ENCODE data around the gene ARID1B. TPM values are rescaled to one million over a fixed set of nuclear protein-coding genes. Genes with fewer than 3 reads are reported as not detected.

Gene ARID1B
- total RNA-seq, 4 donors from 2014 or later, result 25.2 to 103 (median 59.5) TPM

DNA sequence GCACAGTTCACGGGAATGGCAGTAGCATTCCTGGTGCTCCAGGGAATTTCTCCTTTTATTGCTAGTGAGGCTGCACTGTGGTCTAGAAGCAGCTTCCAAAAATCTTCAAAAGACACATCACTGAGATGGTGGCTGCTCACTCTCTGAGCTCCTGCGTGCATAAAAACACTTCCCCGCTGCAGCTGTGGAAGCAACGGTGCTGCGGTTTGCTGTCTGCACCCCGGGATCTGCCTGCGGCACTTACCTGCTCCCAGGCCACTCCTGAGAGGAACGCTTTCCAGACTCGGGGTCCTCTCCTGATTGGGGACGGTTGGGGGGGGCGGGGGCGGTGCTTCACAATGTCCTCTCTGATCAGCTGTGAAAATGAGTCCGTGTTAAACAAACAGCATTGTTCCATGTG lies 468.3 kb downstream of the ARID1B start:
- no peaks in the 10 kb centered on the region for H3K36me3 ChIP-seq
- H3K27me3 ChIP-seq, result no peaks in the 10 kb centered on the region
- H3K27ac ChIP-seq, result peak overlapping the region in 1 of 4 donors; percentile 59
- no peak for TF ChIP-seq POLR2A (IDR thresholded peaks at IDR 0.05)
- TF ChIP-seq, protein P1, sequence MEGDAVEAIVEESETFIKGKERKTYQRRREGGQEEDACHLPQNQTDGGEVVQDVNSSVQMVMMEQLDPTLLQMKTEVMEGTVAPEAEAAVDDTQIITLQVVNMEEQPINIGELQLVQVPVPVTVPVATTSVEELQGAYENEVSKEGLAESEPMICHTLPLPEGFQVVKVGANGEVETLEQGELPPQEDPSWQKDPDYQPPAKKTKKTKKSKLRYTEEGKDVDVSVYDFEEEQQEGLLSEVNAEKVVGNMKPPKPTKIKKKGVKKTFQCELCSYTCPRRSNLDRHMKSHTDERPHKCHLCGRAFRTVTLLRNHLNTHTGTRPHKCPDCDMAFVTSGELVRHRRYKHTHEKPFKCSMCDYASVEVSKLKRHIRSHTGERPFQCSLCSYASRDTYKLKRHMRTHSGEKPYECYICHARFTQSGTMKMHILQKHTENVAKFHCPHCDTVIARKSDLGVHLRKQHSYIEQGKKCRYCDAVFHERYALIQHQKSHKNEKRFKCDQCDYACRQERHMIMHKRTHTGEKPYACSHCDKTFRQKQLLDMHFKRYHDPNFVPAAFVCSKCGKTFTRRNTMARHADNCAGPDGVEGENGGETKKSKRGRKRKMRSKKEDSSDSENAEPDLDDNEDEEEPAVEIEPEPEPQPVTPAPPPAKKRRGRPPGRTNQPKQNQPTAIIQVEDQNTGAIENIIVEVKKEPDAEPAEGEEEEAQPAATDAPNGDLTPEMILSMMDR (IDR thresholded peaks at IDR 0.05), result no peak
- intact Hi-C loops (cut with DNase I), result no loop called here
- DNase-seq, result no peak
- no peak overlapping the region for H3K4me3 ChIP-seq
- H3K9me3 ChIP-seq, result peaks cover 0 to 3% (median 0%) of the 10 kb centered on the region in 3 donors
- WGBS, 2 donors, result 63 to 65% methylated on average over 1 to 12 of the region's 13 CpGs
- peaks cover 28 to 59% (median 30%) of the 10 kb centered on the region in 3 donors for H3K4me1 ChIP-seq

GRCh38 chr6:157246048-157246630 lies 469.0 kb downstream of the ARID1B start:
- H3K27me3 ChIP-seq, result no peaks in the 10 kb centered on the region
- 83 to 91% methylated on average over 10 to 16 of the region's 21 CpGs for WGBS, 2 donors

DNA sequence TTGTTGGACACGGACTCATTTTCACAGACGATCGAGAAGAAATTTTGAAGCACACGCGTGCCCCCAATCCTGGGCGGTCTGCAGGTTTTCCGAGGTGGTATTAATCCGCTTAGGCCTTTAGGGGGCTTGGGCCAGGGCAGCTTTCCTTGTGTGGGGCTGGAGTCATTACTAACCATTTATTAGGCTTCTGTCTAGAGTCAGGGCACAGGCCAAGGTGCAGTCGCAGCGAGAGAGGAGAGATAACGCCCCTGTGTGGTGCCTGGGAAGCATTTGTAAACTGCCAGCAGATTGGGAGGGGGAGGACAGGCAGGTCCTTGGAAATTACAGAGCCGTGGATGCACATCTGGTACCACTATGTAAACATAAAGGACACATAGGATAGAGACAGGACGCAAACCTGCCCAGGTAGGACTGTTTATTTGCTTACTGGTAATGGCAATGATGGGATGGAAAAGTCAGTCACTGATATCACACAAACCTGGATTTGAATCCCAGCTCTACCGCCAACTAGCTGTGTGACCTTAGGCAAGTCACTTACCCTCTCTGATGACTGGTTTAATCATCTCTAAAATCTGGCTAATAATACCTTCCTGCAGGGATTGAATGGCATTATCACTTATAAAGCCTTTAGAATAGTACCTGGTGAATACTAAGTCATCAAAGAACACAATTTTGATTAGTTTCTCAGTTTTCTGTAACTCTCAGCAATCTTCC lies 469.8 kb downstream of the ARID1B start:
- Histone ChIP-seq H3K36me3 (no peaks in the 10 kb centered on the region), H3K4me3 (no peak overlapping the region), H3K27ac (peak overlapping the region in 1 of 4 donors; percentile 59), H3K4me1 (peaks cover 17 to 44% (median 19%) of the 10 kb centered on the region in 3 donors), H3K9me3 (peaks cover 0 to 3% (median 0%) of the 10 kb centered on the region in 3 donors), H3K27me3 (no peaks in the 10 kb centered on the region)
- WGBS, 2 donors, result 89% methylated on average over 14 of the region's 14 CpGs
- TF ChIP-seq, protein P1 (IDR thresholded peaks at IDR 0.05), result no peak
- TF ChIP-seq POLR2A (IDR thresholded peaks at IDR 0.05), result no peak
- DNase-seq, result no peak
- intact Hi-C loops (cut with DNase I), result no loop called here

More at GRCh38 chr6:157246048-157246630, 469.0 kb downstream of the ARID1B start:
- H3K4me3 ChIP-seq, result no peak overlapping the region
- H3K27ac ChIP-seq, result peak overlapping the region in 3 of 4 donors; percentile 16 to 59 (median 56)
- intact Hi-C loops (cut with DNase I), result no loop called here
- peaks cover 0 to 3% (median 0%) of the 10 kb centered on the region in 3 donors for H3K9me3 ChIP-seq
- TF ChIP-seq, protein P1 (IDR thresholded peaks at IDR 0.05), result no peak
- TF ChIP-seq POLR2A (IDR thresholded peaks at IDR 0.05), result no peak
- H3K4me1 ChIP-seq, result peaks cover 21 to 52% (median 23%) of the 10 kb centered on the region in 3 donors
- no peak for DNase-seq
- no peaks in the 10 kb centered on the region for H3K36me3 ChIP-seq

DNA sequence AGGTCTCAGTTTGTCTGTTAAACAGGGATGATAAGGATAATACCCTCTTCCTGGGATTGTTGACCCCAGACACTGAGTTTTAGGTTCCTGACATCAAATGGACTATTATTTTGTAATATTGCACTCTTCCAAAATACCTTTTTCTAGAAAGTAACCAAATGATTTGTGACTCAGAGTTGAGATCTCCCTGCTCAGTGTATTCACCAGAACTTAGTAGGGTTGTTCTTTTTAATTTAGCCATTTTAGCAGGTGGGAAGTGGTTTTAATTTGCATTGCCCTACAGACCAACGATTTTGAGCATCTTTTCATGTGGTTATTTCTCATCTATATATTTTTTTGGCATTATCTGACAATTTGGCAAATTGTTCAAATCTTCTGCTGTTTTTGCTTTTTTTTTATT lies 471.1 kb downstream of the ARID1B start:
- Histone ChIP-seq H3K27me3 (no peaks in the 10 kb centered on the region), H3K4me3 (no peak overlapping the region), H3K4me1 (peaks cover 11 to 31% (median 16%) of the 10 kb centered on the region in 3 donors), H3K27ac (no peak overlapping the region), H3K36me3 (no peaks in the 10 kb centered on the region), H3K9me3 (peaks cover 0 to 3% (median 0%) of the 10 kb centered on the region in 3 donors)
- intact Hi-C loops (cut with DNase I), result no loop called here
- WGBS, 2 donors, result 47 to 59% methylated on average over 1 of the region's 1 CpG
- no peak for TF ChIP-seq POLR2A (IDR thresholded peaks at IDR 0.05)
- TF ChIP-seq, protein P1 (IDR thresholded peaks at IDR 0.05), result no peak
- DNase-seq, result no peak

GRCh38 chr6:157249826-157250225 lies 472.6 kb downstream of the ARID1B start:
- Histone ChIP-seq H3K4me3 (no peak overlapping the region), H3K9me3 (peaks cover 0 to 3% (median 0%) of the 10 kb centered on the region in 3 donors), H3K36me3 (no peaks in the 10 kb centered on the region), H3K27ac (no peak overlapping the region), H3K4me1 (peaks cover under 1 to 15% (median 11%) of the 10 kb centered on the region in 3 donors), H3K27me3 (no peaks in the 10 kb centered on the region)
- 80 to 96% methylated on average over 3 to 8 of the region's 8 CpGs for WGBS, 2 donors
- no peak for DNase-seq
- intact Hi-C loops (cut with DNase I), result no loop called here
- TF ChIP-seq, protein P1 (IDR thresholded peaks at IDR 0.05), result no peak
